Activated CD4-positive, alpha-beta T cell treated with anti-CD3 and anti-CD28 coated beads, Interleukin-2, Interleukin-6, amounts not matched to agents 100 ng/mL and 50 ng/mL, durations not matched to agents 16 hours and 8 hours (primary cell): ENCODE results near the gene PRSS27.

ENCODE experiments used
- DNase-seq: peaks from one replicate; pipeline ENCODE4 v3.0.0-alpha.2; 2020

PRSS27 gene

DNA sequence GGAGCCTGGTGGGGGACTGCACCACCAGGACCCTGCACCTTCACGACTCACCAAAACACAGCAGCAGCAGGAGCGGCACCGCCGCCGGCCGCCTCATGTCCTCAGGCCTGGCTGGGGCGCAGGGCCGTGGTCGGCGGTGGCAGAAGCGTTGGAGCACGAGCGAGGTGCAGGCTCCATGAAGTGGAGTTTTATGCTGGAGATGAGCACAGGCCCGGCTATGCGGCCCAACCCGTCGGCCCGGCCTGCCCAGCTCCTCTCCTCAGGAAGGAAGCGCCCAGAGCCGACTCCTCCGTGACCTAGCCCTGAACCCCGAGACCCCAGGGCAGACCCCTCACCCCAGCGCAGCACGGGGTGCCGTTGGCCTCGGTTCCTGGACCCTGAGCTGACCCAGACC lies at the start of gene PRSS27:
Gene PRSS27 (minus strand): TSS at position 161 of the 394 bp plus-strand sequence. CDS start 64 bp downstream, at position 97.
- no peak for DNase-seq

DNA sequence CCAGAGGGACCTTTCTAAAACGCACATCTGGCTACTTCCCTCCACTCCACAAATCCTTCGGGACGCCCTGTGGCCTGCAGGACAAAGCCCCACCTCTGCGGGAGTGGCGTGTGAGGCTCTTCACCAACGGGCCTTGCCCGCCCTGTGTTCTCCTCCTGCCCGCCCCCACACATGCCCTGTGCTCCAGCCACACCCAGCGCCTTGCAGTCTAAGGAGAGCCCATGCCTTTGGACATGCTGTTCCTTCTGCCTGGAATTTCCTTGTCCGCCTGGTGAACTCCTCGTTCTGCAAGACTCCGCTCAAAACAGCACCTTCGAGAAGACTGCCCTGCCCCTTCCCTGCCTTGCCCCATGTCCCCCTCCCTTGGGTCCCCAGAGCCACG lies 49.6 kb upstream of the PRSS27 start:
- DNase-seq = no peak

DNA sequence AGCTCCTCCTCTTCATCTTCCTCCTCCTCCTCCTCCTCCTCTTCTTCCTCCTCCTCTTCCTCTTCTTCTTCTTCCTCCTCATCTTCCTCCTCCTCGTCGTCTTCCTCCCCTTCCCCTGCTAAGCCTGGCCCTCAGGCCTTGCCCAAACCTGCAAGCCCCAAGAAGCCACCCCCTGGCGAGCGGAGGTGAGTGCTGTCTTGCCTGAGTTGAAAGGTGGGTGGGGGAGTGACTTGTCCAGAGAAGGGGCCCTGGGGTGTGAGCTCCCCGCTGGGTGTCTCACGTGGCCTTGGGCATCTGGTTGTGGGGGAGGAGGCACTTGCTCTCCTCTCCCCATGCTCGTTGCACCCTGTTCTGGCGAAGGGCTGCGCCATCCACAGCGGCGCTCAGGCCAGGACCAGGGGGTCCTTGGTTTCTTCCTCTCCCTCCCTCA lies 49.1 kb upstream of the PRSS27 start:
- DNase-seq = no peak

DNA sequence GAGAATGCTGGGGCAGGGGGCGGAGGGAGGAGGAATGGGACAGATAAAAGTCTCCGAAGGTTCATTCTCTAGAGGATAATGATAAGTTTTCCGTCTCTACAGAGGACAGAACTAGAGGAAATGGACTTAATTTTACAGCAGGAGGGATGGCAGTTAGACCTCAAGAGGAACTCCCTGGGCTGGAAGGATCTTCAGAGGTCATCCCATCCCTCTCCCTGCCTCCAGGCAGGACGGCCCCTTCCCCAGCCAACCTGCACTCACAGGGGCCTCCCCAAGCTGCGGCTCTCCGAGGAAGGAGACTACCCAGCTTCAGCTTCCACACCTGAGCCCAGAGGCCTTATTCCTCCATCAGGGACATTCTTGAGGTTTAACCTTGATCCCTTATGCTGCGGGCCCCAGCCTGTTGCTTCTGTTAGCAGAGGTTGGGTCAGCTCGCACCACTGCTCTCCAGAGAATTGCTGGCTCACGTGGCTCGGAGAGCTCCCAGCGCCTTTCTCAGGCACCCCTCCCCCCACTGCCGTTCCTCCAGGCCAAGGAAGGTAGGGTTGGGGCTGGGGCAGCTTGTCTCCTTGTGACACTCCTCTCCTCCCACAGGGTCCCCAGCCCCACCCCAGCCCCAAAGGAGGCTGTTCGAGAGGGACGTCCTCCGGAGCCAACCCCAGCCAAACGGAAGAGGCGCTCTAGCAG lies 48.5 kb upstream of the PRSS27 start:
- no peak for DNase-seq

DNA sequence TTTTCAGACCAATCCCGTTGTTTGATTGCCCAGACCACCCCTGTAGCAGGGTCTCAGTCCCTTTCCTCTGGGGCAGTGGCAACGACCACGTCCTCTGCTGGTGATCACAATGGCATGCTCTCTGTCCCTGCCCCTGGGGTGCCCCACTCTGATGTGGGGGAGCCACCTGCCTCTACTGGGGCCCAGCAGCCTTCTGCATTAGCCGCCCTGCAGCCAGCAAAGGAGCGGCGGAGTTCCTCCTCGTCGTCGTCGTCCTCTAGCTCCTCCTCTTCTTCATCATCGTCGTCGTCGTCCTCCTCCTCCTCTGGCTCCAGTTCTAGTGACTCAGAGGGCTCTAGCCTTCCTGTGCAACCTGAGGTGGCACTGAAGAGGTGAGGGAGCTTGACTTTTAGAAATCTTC lies 47.9 kb upstream of the PRSS27 start:
- DNase-seq = no peak

DNA sequence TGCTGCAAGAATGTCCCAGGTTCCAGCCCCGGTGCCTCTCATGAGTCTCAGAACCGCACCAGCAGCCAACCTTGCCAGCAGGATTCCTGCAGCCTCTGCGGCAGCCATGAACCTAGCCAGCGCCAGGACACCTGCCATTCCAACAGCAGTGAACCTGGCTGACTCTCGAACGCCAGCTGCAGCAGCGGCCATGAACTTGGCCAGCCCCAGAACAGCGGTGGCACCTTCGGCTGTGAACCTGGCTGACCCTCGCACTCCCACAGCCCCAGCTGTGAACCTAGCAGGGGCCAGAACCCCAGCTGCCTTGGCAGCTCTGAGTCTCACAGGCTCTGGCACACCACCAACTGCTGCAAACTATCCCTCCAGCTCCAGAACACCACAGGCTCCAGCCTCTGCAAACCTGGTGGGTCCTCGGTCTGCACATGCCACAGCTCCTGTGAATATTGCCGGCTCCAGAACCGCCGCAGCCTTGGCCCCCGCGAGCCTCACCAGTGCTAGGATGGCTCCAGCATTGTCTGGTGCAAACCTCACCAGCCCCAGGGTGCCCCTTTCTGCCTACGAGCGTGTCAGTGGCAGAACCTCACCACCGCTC lies 47.2 kb upstream of the PRSS27 start:
- DNase-seq = no peak

DNA sequence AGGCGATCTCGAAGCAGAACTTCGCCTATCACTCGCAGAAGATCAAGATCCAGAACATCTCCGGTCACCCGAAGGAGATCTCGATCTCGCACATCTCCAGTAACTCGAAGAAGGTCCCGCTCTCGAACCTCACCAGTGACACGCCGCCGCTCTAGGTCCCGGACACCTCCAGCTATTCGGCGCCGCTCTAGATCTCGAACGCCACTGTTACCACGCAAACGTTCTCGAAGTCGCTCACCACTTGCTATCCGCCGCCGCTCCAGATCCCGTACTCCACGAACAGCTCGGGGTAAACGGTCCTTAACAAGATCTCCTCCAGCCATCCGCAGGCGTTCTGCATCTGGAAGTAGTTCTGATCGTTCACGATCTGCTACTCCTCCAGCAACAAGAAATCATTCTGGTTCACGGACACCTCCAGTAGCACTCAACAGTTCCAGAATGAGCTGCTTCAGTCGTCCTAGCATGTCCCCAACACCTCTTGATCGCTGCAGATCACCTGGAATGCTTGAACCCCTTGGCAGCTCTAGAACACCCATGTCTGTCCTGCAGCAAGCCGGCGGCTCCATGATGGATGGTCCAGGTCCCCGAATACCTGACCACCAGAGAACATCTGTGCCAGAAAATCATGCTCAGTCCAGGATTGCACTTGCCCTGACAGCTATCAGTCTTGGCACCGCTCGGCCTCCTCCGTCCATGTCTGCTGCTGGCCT lies 46.6 kb upstream of the PRSS27 start:
- DNase-seq = no peak

DNA sequence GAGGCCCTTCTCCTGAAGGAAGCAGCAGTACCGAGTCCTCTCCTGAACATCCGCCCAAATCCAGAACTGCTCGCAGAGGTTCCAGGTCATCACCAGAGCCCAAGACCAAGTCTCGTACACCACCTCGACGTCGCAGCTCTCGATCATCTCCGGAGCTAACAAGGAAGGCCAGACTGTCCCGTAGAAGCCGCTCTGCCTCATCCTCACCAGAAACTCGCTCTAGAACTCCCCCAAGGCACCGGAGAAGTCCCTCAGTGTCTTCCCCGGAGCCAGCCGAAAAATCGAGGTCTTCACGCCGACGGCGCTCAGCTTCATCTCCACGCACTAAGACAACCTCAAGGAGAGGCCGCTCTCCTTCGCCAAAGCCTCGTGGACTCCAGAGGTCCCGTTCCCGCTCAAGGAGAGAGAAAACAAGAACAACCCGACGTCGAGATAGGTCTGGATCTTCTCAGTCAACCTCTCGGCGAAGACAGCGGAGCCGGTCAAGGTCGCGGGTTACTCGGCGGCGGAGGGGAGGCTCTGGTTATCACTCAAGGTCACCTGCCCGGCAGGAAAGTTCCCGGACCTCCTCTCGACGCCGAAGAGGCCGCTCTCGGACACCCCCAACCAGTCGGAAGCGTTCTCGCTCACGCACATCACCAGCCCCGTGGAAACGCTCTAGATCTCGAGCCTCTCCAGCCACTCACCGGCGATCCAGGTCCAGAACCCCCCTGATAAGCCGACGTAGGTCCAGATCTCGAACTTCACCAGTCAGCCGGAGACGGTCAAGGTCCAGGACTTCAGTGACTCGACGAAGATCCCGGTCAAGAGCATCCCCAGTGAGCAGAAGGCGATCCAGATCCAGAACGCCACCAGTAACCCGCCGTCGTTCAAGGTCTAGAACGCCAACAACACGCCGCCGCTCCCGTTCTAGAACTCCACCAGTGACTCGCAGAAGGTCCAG lies 45.7 kb upstream of the PRSS27 start:
- DNase-seq = no peak

DNA sequence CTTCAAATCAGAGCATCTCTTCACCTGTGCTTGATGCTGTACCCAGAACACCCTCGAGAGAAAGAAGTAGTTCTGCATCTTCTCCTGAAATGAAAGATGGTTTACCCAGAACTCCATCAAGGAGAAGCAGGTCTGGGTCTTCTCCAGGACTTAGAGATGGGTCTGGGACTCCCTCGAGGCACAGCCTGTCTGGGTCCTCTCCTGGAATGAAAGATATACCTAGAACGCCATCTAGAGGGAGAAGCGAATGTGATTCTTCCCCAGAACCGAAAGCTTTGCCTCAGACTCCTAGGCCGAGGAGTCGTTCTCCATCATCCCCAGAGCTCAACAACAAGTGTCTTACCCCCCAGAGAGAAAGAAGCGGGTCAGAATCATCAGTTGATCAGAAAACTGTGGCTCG lies 44.7 kb upstream of the PRSS27 start:
- DNase-seq = no peak

DNA sequence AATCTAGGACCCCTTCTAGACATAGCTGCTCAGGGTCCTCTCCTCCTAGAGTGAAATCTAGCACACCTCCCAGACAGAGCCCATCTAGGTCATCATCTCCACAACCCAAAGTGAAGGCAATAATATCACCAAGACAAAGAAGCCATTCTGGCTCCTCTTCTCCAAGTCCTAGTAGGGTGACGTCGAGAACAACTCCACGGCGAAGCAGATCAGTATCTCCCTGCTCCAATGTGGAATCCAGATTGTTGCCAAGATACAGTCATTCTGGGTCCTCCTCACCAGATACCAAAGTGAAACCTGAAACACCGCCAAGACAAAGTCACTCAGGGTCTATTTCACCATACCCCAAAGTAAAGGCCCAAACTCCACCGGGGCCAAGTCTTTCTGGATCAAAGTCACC lies 43.1 kb upstream of the PRSS27 start:
- no peak for DNase-seq

DNA sequence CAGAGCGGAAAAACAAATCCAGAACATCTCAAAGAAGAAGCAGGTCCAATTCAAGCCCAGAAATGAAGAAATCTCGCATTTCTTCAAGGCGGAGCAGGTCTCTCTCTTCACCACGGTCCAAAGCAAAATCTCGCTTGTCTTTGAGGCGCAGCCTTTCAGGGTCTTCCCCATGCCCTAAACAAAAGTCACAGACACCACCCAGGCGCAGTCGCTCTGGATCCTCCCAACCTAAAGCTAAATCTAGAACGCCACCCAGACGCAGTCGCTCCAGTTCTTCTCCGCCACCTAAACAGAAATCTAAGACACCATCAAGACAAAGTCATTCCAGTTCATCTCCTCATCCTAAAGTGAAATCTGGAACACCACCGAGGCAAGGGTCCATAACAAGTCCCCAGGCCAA lies 42.7 kb upstream of the PRSS27 start:
- no peak for DNase-seq

DNA sequence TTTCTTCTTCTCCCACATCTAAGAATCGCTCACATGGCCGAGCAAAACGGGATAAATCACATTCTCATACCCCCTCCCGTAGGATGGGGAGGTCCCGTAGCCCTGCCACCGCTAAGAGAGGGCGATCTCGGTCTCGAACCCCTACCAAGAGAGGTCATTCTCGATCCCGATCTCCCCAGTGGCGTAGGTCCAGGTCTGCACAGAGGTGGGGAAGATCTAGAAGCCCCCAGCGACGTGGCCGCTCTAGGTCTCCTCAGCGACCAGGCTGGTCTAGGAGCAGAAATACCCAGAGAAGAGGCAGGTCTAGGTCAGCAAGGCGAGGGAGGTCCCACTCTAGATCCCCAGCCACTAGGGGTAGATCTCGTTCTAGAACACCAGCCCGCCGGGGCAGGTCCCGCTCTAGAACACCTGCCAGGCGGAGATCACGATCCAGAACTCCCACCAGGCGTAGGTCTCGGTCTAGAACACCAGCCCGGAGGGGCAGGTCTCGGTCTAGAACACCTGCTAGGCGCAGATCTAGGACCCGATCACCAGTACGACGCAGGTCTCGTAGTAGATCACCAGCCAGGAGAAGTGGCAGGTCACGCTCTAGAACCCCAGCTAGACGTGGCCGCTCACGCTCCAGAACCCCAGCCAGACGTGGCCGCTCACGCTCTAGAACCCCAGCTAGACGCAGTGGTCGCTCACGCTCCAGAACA lies 42.0 kb upstream of the PRSS27 start:
- no peak for DNase-seq

DNA sequence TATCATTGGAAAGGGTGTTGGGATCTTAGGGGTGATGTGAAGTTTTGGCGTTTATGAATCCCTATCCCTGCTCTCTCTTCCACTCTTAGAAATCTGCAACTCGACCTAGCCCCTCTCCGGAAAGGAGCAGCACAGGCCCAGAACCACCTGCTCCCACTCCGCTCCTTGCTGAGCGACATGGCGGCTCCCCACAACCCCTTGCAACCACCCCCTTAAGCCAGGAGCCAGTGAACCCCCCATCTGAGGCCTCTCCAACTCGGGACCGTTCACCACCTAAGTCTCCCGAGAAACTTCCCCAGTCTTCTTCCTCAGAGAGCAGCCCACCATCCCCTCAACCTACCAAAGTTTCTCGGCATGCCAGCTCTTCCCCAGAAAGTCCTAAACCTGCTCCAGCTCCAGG lies 41.4 kb upstream of the PRSS27 start:
- DNase-seq = no peak

DNA sequence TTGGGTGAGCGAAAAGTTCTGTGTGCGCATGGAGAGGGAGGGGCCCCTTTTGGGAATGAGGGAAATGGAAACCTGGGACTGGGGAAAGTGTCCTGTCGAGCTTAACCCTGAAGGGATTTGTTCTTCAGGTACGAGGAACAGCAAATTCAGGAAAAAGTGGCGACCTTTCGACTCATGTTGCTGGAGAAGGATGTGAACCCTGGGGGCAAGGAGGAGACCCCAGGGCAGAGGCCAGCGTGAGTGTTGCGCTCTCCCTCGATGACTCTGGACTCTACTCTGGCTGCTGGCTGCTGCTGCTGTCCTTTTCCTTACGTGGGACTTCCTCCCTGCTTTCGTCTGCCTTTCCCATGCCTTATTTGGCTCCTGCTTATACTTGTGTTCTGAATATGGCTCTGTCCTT lies 37.3 kb upstream of the PRSS27 start:
- no peak for DNase-seq

DNA sequence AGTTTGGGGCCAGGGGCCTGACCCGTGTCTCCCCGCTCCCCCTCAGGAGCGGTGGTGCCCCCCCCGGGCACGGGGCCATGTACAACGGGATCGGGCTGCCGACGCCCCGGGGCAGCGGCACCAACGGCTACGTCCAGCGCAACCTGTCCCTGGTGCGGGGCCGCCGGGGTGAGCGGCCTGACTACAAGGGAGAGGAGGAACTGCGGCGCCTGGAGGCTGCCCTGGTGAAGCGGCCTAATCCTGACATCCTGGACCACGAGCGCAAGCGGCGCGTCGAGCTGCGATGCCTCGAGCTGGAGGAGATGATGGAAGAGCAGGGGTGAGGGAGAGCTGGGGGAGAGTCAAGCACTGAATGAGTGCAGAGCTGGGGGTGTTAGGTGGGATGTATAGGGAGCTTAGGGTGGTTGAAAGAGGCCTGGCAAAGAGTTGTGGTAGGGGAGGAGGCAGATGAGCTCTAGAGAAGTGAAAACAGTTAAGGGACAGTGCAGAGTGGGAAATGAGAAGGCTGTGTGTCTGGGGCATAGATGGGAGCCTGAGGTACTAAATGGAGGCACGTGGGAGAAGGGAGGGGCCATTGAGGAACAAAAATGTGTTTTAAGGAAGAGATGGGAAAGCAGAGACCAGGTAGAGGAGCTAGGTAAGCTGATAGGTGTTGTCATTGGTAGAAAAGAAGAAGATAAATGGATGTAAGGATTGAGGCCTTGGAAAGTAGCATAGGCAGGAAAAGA lies 36.4 kb upstream of the PRSS27 start:
- DNase-seq = no peak

DNA sequence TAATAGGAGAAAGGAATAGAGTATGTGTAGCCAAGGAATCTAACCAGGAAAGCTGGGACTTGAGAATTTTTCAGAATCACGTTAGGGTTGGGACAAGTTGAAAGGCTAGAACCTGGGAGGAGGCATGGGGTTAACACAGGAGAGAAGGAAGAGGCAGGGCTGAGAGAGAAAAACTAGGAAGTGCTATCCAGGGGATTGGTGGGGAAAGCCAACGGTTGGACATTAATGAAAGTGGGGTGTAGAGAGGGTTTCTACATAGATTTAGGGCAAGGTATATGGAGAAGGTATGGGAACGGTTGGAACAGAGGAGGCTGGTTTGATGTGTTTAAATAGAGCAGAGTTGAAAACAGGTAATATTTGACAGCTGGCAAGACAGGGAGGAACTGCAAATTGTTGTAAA lies 35.1 kb upstream of the PRSS27 start:
- no peak for DNase-seq

DNA sequence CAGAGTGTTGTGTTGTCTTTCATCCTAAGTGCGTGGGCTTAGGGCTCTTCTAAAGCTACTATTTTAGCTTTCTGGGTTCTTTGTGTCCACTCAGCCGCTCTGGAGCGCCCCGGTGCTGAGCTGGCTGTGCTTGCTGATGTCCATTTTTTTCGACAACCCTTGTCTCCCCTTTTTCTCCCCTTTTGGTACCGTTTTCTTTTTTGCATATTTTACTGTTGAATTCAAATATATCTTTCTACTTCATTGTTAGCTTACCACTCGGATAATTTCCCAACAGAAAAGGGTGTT lies 33.7 kb upstream of the PRSS27 start:
- DNase-seq = no peak

DNA sequence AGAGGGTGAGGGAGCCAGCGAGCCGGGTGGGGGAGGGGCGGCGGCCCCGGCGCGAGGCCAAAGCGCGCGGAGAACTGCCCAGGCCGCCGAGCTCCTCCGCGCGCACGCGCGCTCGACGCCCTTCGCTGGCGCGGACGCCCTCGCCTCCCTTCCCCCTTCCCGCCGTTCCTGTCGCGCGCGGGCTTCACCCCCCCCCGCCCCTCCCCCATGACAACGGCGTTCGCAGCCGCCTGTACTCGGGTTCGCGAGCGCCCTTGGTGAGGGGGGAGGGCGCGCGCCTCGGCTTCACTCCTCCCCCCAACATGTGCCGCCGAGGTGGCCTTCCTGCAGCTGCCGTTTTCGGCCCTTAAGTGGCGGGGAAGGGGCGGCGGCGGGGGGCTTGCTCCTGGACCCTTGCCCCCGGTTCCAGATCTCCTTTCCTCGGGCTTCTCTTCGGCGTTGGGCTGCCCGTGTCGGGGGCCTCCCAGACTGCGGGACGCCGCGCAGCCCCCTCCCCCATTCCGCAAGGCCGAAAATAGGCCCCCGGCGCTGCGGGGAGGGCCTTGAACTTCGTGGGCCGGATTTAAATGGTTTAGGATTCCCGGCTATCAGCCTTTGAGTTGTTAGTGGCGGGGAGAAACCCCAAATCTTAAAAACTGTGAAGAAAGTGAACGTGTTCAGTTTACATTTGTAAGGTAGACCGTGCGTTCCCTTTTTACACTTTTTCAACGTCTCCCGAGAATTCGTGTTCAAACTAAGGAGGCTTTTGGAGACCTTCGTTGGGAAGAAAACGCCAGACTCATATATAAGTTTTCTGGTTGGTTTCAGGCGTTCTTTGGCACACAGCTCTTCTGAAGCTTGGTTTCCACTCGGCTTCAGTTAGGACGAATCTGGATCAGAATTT lies 33.1 kb upstream of the PRSS27 start:
- peak; percentile 83 for DNase-seq

DNA sequence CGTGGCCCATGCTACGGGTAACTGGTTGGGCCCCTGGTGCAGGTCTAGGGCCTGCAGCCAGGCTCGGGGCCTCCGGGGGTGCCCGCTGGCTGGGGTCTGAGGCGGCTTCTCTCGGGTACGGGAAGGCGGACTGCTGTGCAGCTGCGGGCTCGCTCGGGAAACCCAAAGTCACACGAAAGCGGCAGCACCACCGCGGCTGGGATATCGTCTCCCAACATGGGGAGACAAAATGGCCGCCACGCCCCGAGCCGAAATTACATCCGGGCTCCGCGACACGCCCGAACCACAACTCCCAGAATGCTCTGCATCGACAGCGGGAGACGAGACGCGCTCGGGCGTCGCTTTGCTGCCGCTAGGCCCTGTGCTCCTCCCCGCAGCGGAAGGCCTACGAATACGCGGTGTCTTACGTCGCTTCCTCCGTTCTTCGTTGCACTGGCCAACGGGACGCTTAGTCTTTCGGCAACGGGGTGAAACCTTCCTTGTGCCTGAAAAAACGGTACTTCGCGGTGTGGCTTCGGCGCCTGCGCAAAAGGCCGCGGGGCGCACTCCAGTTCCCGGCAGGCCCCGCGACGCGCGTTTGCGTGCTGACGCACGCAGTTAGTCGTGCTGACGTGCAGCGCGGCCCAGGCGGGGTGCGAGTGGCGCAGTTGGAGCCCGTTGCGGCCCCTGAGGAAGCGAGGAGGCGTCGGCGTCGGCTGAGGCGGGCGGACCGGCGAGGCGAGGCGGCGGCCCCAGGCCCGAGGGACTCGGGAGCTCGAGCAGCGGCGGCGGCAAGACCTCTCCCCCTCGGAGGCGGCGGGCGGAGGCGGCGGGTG lies 32.2 kb upstream of the PRSS27 start, which contains the start of gene SRRM2:
Gene SRRM2 (plus strand): TSS at position 604 of the 815 bp plus-strand sequence. CDS start 3,727 bp downstream, outside the sequence.
- peak; percentile 97 for DNase-seq

DNA sequence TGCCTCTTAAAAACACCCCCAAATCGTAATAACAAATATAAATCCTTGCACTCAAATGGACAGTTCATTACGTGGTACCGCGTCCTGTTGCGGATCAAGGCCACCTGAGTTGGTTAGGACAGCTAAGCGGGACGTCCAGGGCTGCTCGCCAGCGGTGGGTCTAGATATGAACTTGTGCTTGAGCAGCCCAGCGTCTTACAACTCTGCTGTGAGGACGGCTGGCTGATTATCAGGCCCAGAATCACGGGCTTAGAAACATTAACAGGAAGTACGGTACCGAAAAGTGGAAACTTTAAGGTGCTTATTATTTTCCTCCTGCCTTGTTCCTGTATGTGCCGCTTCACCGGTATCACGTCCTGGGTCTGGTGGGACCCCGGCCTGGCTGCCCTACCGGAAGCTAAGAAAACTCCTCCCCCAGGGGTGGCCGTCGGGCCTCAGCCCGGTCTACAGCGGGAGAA lies 31.6 kb upstream of the PRSS27 start:
- DNase-seq = no peak
